ENCODE results near the gene SLC39A11. TPM values are rescaled to one million over a fixed set of nuclear protein-coding genes. Genes with fewer than 3 reads are reported as not detected.

SLC39A11 gene
- polyA plus RNA-seq, 1 donor from 2014 or later, result 8.0 TPM

- Histone ChIP-seq H2AFZ (ENCODE audit: low read depth, low read length) (no peak overlapping the region), H3K4me2 (ENCODE audit: low read length) (no peak overlapping the region), H3K27me3 (ENCODE audit: insufficient read depth, low read depth, low read length) (no peaks in the 10 kb centered on the region), H3K4me3 (ENCODE audit: low read length) (no peak overlapping the region), H3K36me3 (ENCODE audit: insufficient read depth, low read length) (no peaks in the 10 kb centered on the region), H4K20me1 (ENCODE audit: insufficient read depth) (no peaks in the 10 kb centered on the region), H3K79me2 (replicated peaks; ENCODE audit: insufficient read depth, low read length) (no peaks in the 10 kb centered on the region), H3F3A (ENCODE audit: insufficient read depth, low read length, poor library complexity, severe bottlenecking) (no peaks in the 10 kb centered on the region), H3K27ac (ENCODE audit: low read length) (no peak overlapping the region), H3K9ac (ENCODE audit: low read length) (no peak overlapping the region), H3K9me3 (ENCODE audit: low read length) (no peaks in the 10 kb centered on the region), H3K9me2 (ENCODE audit: insufficient read depth, low read length) (no peaks in the 10 kb centered on the region)
- TF ChIP-seq REST (IDR thresholded peaks at IDR 0.05; ENCODE audit: borderline replicate concordance), result no peak
Observed at GRCh38 chr17:72606656-72607055, 485.8 kb downstream of the SLC39A11 start.

- no peaks in the 10 kb centered on the region for H4K20me1 ChIP-seq (ENCODE audit: insufficient read depth)
- H3K4me3 ChIP-seq (ENCODE audit: low read length), result no peak overlapping the region
- TF ChIP-seq RAD21 (conservative IDR thresholded peaks at IDR 0.05) (no peak), TAF1 (IDR thresholded peaks at IDR 0.05; ENCODE audit: low read depth) (no peak), REST (IDR thresholded peaks at IDR 0.05; ENCODE audit: borderline replicate concordance) (no peak), EP300 (conservative IDR thresholded peaks at IDR 0.05; ENCODE audit: poor library complexity, severe bottlenecking) (no peak), SMC3 (conservative IDR thresholded peaks at IDR 0.05; ENCODE audit: poor library complexity) (no peak)
- no peak overlapping the region for H3K4me2 ChIP-seq (ENCODE audit: low read length)
- no peak overlapping the region for H3K27ac ChIP-seq (ENCODE audit: low read length)
- no peak overlapping the region for H3K9ac ChIP-seq (ENCODE audit: low read length)
- H3K79me2 ChIP-seq (replicated peaks; ENCODE audit: insufficient read depth, low read length), result no peaks in the 10 kb centered on the region
- no peaks in the 10 kb centered on the region for H3K9me3 ChIP-seq (ENCODE audit: low read length)
- H3K36me3 ChIP-seq (ENCODE audit: insufficient read depth, low read length), result no peaks in the 10 kb centered on the region
- no peak overlapping the region for H2AFZ ChIP-seq (ENCODE audit: low read depth, low read length)
- no peaks in the 10 kb centered on the region for H3K27me3 ChIP-seq (ENCODE audit: insufficient read depth, low read depth, low read length)
- no peaks in the 10 kb centered on the region for H3K9me2 ChIP-seq (ENCODE audit: insufficient read depth, low read length)
- no peaks in the 10 kb centered on the region for H3F3A ChIP-seq (ENCODE audit: insufficient read depth, low read length, poor library complexity, severe bottlenecking)
Observed at GRCh38 chr17:72605543-72605942, 486.9 kb downstream of the SLC39A11 start.

- Histone ChIP-seq H3K9ac (ENCODE audit: low read length) (no peak overlapping the region), H2AFZ (ENCODE audit: low read depth, low read length) (no peak overlapping the region), H4K20me1 (ENCODE audit: insufficient read depth) (no peaks in the 10 kb centered on the region), H3K36me3 (ENCODE audit: insufficient read depth, low read length) (no peaks in the 10 kb centered on the region), H3K9me2 (ENCODE audit: insufficient read depth, low read length) (no peaks in the 10 kb centered on the region), H3K27me3 (ENCODE audit: insufficient read depth, low read depth, low read length) (no peaks in the 10 kb centered on the region), H3K4me2 (ENCODE audit: low read length) (no peak overlapping the region), H3K4me3 (ENCODE audit: low read length) (no peak overlapping the region), H3K79me2 (replicated peaks; ENCODE audit: insufficient read depth, low read length) (no peaks in the 10 kb centered on the region), H3K9me3 (ENCODE audit: low read length) (no peaks in the 10 kb centered on the region), H3F3A (ENCODE audit: insufficient read depth, low read length, poor library complexity, severe bottlenecking) (no peaks in the 10 kb centered on the region), H3K27ac (ENCODE audit: low read length) (no peak overlapping the region)
- TF ChIP-seq SMC3 (conservative IDR thresholded peaks at IDR 0.05; ENCODE audit: poor library complexity), result no peak
Observed at GRCh38 chr17:72604518-72604917, 488.0 kb downstream of the SLC39A11 start.
